ENCODE results near the gene SLCO2A1.

GRCh38 chr3:133883641-133884040 is 146.1 kb downstream of the SLCO2A1 start:
- no peak for TF ChIP-seq EZH2 (optimal IDR thresholded peaks at IDR 0.05; ENCODE audit: low read depth, low read length)
- no peak for TF ChIP-seq CTCF (IDR thresholded peaks at IDR 0.05; ENCODE audit: low read length)

All from MM.1S (cell line).